Stimulated activated CD8-positive, alpha-beta memory T cell treated with anti-CD3 and anti-CD28 coated beads, Interleukin-15, amount 100 ng/mL, for 48 hours (primary cell): ENCODE results near the gene NADK.

Experiments used
- DNase-seq, 2 donors: peaks; one replicate each; pipeline ENCODE4 v3.0.0-alpha.2; 2020; ENCODE audit warnings: low read depth in 2 of 2

NADK gene

DNA sequence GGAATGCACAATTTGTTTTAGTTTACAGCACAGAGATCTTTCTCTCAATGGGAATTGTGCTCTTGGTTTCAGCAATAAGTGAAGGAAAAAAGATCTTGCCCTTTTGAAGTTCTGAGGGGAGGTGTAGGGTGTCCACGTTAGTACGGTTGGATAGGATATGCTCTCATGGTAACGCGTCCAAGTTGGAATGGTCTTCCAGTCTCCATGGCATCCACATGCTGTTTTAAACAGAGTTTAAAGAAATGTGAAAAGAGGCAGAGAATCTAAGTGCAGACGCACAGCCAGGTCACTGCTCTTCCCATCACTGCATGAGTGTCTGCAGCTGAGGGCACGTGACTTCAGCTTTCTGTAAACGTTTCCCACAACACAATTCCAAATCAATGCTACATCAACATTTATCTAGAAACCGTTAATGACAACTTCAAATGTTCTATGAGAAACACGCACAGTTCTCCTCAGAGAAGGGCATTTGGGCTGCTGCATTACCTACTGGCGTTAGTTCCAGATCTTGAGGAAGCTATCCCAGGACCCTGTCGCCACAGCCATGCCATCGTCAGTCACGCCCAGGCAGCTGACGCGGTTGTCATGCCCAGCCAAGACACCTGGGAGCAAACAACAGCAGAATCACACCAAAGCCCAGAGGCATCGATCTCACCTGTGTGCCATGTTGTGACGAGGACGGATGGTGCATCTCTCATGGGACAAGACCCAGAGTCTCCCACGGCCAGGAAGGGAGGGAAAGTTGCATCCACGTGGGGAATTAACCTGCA lies 8.8 kb upstream of the NADK start:
- no peak for DNase-seq

DNA sequence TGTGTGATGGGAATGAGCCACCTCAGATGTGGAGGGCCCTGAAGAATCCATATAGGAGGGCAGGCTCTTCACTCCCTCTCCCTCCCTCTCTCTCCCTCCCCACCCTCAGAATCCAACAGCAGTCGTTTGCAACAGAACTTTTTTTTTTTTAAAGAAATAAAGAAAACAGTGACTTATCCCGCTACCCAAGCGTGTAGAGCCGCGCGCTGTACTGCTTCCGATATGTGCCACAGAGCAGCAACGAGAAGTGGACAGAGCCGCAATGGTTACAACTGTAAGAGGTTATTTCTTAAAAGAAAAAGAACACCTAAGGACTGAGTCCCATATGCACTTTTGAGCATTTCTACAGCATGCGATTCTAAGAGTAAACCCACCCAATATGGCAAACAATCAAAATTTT lies 7.4 kb upstream of the NADK start:
- no peak for DNase-seq

GRCh38 chr1:1784933-1785332 lies 6.7 kb upstream of the NADK start:
- no peak for DNase-seq

- DNase-seq: no peak
Measured at GRCh38 chr1:1783320-1783719, 5.0 kb upstream of the NADK start.

- no peak for DNase-seq
Measured at GRCh38 chr1:1782399-1783221, 4.3 kb upstream of the NADK start.

DNA sequence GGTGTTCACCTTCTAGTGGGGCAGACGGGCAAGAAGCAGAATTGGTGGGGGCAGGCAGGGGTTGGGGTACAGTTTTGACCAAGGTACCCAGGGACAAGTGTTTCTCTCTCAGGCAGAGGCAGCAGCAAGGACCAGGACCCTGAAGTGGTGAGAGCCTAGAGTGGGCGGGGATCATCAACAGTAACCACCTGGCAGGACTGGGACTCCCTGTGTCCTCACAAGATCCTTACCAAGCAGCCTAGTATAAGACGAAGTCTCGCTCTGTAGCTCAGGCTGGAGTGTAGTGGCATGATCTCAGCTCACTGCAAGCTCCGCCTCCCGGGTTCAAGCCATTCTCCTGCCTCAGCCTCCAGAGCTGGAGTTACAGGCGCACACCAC lies 3.2 kb upstream of the NADK start:
- DNase-seq: no peak

GRCh38 chr1:1780598-1781525 lies 2.6 kb upstream of the NADK start:
- no peak for DNase-seq

GRCh38 chr1:1779691-1780597 lies 1.7 kb upstream of the NADK start:
- peak; percentile 46 to 51 for DNase-seq

DNA sequence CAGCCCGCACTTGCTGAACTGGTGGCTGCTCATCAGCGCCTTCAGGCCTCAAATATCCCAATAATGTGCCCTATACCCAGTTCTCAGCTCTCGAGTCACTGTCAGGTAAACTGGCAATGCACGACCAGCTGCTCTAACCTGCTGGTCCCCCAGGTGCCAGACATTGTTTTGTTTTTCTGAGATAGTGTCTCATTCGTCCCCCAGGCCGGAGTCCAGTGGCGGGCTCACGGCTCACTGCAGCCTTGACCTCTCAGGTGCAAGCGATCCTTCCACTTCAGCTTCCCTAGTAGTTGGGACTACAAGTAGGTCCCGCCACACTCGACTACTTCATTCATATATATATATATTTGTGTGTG lies 1.0 kb upstream of the NADK start:
- no peak for DNase-seq

DNA sequence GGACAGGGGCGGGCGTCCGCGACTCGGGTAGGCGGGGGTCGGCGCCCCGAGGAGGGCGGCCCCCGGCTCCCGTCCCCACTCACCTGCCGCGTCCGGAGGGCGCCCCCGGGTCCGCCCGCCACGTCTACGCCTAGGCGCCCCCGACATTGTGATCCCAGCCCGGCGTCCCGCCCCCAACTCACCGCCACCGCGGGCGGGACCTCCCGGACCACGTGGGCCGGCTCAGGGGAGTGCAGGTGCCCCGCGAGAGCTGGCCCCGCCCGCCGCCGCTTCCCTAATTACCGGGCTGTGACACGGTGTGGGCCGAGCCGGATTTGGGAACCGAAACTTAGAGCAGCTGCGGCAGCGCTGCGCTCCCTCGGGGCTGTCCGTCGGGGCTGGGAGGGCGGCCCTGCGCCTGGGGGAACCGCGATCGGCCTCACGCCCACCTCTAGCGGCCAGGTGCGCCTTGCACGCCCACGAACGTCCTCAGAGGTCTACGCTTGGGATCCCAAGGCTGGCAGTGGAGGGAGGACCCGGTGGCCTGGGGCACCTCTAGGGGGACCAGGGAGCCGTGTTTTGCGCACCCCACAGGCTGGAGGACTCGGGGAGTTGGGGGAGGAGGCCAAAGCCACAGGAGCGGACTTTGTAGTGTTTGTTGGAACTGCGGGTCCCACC lies 521 bp upstream of the NADK start:
- DNase-seq: peak; percentile 66 to 78

DNA sequence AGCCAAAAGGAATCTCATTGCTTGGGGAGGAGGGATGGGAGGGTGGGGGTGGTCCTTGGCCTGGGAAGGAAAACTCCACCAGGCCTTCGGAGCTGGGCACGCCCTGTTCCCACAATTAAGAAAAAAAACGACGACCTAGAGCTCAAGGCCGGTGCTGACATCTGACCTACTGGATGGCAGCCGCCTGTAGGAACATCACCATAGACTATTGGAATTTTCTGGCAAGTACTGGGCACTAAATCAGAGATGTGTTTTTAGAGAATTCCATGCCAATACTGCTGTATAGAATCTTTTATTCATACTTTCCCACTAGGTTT lies 729 bp downstream of the NADK start:
- no peak for DNase-seq

- no peak for DNase-seq
Measured at GRCh38 chr1:1776672-1777582, 1.3 kb downstream of the NADK start.

DNA sequence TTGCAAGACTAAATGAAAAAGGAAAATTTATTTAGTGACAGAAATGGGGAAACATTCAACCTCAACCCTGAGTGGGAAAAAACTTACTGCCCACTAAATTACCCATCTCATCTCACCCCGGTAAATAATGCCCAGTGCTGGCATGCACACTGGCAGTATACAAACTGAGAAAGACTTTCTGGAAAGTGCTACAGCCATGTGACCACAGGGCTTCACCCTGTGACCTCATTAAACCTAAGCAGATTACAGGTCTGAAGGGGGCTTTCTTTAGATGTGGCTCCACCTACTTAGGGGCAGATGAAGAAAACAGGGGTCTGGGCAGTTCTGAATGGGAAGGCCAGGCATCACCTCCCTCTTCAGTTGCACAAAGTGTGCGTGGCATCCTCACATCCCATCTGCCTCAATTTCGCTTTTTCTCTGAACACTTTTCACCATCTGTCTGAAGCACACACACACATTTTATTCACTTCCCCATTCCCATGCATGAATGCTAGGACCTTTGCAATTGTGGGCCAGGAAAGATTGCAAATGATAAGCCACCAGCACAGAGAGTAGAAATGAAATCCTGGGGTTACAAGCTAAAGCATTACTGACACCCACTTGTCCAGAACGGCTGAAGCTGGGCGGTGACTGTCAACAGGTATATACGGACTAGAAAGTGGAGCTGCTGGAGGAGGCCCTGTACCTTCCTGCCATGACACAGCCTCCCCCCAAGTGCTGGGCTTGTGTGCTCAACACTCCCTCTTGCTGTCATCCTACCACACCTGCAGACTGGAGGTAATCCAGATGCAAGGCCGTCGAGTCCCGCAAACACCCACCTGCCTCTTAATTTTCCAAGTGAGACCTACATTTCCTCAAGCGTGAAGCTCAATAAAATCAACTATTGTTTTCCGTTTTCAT lies 2.7 kb downstream of the NADK start:
- no peak for DNase-seq

DNA sequence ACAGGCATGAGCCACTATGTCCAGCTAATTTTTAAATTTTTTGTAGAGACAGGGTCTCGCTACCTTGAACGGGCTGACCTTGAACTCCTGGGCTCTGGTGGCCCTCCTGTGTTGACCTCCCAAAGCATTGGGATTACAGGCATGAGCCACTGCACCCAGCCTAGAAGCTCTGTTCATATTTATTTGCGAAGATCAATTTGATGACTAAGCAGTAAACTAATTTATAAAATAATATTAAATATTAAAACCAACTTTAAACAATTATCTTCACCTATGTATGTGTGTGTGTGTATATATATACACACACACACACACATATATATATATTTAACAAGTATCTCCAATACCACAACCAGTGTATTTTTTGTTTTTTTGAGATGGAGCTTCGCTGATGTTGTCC lies 4.4 kb downstream of the NADK start:
- DNase-seq: no peak

DNA sequence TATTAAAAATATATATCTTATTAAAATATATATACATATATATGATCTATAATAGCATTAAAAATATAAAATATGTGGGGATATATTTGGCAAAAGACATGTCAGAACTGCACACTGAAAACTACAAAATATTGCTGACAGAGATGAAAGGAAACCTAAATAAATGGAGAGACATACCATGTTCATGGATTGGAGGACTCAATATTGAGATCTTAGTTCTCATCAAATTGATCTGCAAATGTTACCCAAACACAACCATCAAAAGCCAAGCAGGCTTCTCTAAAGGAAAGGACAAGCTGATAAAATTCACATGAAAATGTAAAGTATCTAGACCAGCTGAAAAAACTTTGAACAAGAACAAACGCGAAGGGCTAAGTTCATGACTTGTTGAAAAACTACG lies 7.2 kb downstream of the NADK start:
- no peak for DNase-seq

GRCh38 chr1:1770102-1770501 lies 8.2 kb downstream of the NADK start:
- DNase-seq: no peak

DNA sequence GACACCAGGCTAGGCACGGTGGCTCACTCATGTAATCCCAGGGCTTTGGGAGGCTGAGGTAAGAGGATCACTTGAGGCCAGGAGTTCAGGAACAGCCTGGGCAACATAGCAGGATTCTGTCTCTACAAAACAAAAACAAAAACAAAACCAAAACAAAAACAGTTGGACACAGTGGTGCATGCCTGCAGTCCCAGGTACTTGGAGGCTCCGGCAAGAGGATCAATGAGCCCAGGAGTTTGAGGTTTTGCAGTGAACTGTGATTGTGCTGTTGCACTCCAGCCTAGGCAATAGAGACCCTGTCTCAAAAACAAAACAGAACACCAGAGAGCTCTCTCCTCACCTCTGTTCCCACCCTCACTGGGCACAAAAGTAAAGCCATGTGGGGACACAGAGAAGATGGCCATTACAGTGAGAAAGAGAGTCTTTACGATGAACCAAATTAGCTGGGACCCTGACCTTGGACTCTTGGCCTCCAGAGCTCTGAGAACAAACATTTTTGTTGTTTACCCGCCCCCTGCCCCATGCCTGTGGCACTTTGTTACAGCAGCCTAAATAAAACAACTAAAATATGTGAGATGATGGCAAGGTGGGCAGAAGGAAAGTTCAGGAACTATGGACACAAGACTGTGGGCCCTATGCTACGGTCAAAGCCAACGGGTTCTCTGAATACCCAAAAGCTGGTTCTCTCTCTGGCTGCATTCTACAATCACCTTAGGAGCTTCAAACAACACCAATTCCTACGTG lies 9.8 kb downstream of the NADK start:
- no peak for DNase-seq

DNA sequence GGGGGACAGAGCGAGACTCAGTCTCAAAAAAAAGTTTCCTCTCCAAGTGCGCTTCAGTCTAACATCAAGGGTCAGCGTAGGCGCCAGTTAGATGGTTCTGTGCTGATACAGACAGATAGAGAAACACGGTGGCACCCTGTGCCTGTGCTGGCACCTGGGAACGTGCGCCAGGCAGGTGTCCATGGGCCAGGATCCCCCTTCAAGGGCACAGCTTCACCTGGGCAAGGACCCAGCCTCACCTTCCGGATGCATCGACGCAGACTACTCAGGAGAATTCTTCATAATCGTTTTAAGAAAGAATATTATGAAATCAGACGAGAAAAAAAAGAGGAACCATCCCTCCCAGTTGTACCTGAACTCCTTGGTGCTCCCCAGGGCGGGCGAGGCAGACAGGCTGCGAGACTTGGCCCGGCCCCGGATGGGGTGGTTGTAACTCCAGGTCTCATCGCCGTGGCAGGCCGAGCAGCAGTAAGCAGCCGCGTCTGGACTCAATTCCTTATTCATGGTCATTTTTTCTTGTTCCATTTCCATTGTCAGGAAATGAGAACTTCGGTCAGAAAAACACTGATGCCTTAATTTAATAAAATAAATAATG lies 13.3 kb downstream of the NADK start:
- DNase-seq: no peak
